ENCODE data around the gene POR. TPM values are rescaled to one million over a fixed set of nuclear protein-coding genes. Genes with fewer than 3 reads are reported as not detected.

POR gene
- 70.4 and 73.1 TPM in 2 replicates for total RNA-seq

DNA sequence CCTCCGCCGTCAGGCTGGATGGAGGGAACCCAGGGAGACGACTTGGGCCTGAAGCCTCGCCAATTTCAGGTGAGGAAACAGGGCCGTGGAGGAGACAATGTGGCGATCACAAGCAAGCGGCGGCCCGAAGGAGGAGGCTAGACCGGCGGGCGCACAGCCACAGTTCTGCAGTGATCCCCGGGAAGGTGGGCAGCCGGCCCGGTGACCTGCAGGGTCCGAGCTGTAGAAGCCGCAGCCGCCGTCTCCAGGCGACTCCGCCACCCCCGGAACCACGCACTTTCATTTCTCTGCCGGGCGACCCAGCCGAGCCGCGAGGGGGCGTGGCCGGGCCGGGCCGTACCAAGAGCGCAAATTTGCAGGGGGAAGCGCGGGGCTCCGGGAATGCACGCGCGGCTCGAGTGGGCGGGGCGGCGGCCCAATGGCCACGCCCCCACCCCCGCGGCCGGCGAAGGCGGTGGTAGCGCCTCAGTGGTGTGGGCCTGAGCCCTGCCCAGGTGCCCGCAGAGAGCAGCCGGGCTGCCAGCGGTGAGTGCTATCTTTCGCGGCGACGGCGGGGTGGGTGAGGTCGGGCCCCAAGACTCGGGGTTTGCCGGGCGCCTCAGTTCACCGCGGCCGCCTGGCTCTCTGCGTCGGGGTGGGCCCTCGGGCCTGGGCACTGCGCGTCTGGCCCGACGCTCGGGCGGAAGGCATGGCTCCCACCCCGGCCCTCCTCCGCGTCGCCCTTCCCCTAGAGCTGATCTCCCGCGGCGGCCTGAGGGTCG, at the start of gene POR:
TSS of gene POR (plus strand) at position 501 of the 761 bp plus-strand sequence. CDS start 38,847 bp downstream, outside the sequence.
- Histone ChIP-seq H2AFZ (ENCODE audit: low read length) (peak within 1 kb of the TSS; percentile 98), H3K9me3 (ENCODE audit: low read depth, low read length) (no peaks in the 10 kb centered on the region), H4K20me1 (ENCODE audit: insufficient read depth, low read length) (peaks cover 14% of the 10 kb centered on the region), H3K79me2 (ENCODE audit: insufficient read depth, low read length) (peaks cover 45% of the 10 kb centered on the region), H3K27me3 (ENCODE audit: insufficient read depth, low read length) (no peaks in the 10 kb centered on the region), H3K36me3 (ENCODE audit: insufficient read depth, low read length) (no peaks in the 10 kb centered on the region), H3K4me3 (ENCODE audit: insufficient read depth, low read length) (peak within 1 kb of the TSS; percentile 92), H3K4me1 (ENCODE audit: insufficient read depth, low read length) (peaks cover 9% of the 10 kb centered on the region), H3K27ac (ENCODE audit: low read depth, low read length) (peak within 1 kb of the TSS; percentile 81), H3K4me2 (ENCODE audit: insufficient read depth, low read length) (peak within 1 kb of the TSS; percentile 95)
- peak; percentile 99 for DNase-seq (ENCODE audit: insufficient read length, low spot score, missing footprints)
- TF ChIP-seq, protein P1, sequence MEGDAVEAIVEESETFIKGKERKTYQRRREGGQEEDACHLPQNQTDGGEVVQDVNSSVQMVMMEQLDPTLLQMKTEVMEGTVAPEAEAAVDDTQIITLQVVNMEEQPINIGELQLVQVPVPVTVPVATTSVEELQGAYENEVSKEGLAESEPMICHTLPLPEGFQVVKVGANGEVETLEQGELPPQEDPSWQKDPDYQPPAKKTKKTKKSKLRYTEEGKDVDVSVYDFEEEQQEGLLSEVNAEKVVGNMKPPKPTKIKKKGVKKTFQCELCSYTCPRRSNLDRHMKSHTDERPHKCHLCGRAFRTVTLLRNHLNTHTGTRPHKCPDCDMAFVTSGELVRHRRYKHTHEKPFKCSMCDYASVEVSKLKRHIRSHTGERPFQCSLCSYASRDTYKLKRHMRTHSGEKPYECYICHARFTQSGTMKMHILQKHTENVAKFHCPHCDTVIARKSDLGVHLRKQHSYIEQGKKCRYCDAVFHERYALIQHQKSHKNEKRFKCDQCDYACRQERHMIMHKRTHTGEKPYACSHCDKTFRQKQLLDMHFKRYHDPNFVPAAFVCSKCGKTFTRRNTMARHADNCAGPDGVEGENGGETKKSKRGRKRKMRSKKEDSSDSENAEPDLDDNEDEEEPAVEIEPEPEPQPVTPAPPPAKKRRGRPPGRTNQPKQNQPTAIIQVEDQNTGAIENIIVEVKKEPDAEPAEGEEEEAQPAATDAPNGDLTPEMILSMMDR (IDR thresholded peaks at IDR 0.05; ENCODE audit: extremely low read depth, low read depth, low read length), result no peak

DNA sequence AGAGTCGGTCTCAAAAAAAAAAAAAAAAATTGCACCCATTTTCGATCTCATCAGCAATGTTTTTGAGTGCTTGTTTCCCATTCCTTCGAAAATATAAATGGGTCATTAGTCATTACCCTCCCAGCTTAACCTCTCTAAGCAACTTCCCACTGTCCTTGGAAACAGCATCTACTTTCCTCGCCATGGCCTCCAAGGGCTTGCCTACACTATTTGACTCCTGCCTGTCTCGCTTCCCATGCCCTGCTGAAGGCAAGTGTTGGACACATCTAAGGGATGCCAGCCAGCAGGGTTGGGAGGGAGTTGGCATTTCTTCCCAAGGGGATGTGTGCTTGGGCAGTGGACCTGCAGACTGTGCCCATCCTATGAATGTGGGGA, 48.9 kb upstream of the POR start:
- no peak overlapping the region for H3K27ac ChIP-seq (ENCODE audit: low read depth, low read length)

DNA sequence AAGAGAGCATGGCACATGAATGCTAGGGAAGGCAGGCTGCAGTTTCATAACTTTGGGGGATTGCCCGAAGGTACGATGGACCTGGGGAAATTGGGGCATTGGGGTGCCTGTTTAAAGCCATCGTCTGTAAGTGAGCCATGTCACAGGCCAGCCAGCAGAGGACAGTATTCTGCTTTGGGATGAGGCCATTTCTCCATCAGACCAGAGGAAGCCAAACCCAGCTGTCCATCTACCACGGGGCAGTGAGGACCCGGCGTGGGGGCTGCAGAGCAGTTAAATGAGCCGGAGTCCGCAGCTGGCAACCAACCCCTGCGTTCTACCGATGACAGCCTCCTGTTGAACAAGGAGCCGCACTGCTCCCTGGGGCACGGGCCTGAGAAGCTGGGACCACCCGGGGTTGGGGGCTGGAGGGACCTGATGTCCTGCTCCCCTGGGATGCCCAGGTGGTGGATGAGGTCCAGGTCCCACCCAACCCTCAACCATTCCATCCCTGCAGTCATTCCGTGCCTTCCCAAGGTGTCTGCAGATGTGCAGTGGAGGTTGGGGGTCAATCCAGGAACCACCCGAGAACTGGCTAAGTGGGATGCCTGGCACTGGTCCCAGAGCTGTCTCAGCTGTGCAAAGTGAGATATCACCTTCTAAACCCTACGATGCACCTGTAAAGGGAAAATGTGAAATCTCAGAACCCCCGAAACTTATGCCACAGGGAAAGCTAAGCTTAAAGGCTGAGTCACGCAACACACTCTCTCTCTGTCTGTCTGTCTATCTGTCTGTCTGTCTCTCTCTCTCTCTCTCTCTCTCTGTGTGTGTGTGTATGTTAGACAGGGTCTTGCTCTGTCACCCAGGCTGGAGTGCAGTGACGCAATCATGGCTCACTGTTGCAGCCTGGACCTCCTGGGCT, 48.2 kb upstream of the POR start:
- Histone ChIP-seq H2AFZ (ENCODE audit: low read length) (peak overlapping the region; percentile 72), H3K4me1 (ENCODE audit: insufficient read depth, low read length) (peaks cover 13% of the 10 kb centered on the region)

More for the DNA sequence above, 48.9 kb upstream of the POR start:
- H3K36me3 ChIP-seq (ENCODE audit: insufficient read depth, low read length), result no peaks in the 10 kb centered on the region
- H3K79me2 ChIP-seq (ENCODE audit: insufficient read depth, low read length), result no peaks in the 10 kb centered on the region
- H3K4me3 ChIP-seq (ENCODE audit: insufficient read depth, low read length), result peak overlapping the region; percentile 43
- peak overlapping the region; percentile 72 for H2AFZ ChIP-seq (ENCODE audit: low read length)
- no peaks in the 10 kb centered on the region for H3K27me3 ChIP-seq (ENCODE audit: insufficient read depth, low read length)
- DNase-seq (ENCODE audit: insufficient read length, low spot score, missing footprints), result no peak
- H4K20me1 ChIP-seq (ENCODE audit: insufficient read depth, low read length), result no peaks in the 10 kb centered on the region
- peaks cover 13% of the 10 kb centered on the region for H3K4me1 ChIP-seq (ENCODE audit: insufficient read depth, low read length)
- TF ChIP-seq, protein P1 (IDR thresholded peaks at IDR 0.05; ENCODE audit: extremely low read depth, low read depth, low read length), result no peak
- peak overlapping the region; percentile 69 for H3K4me2 ChIP-seq (ENCODE audit: insufficient read depth, low read length)
- H3K9me3 ChIP-seq (ENCODE audit: low read depth, low read length), result no peaks in the 10 kb centered on the region

More for the DNA sequence above, 48.2 kb upstream of the POR start:
- DNase-seq (ENCODE audit: insufficient read length, low spot score, missing footprints), result peak; percentile 86
- H3K9me3 ChIP-seq (ENCODE audit: low read depth, low read length), result no peaks in the 10 kb centered on the region
- TF ChIP-seq, protein P1 (IDR thresholded peaks at IDR 0.05; ENCODE audit: extremely low read depth, low read depth, low read length), result peak; percentile 94
- H3K4me2 ChIP-seq (ENCODE audit: insufficient read depth, low read length), result peak overlapping the region; percentile 69
- no peaks in the 10 kb centered on the region for H4K20me1 ChIP-seq (ENCODE audit: insufficient read depth, low read length)
- peak overlapping the region; percentile 43 for H3K4me3 ChIP-seq (ENCODE audit: insufficient read depth, low read length)
- no peaks in the 10 kb centered on the region for H3K27me3 ChIP-seq (ENCODE audit: insufficient read depth, low read length)
- H3K79me2 ChIP-seq (ENCODE audit: insufficient read depth, low read length), result no peaks in the 10 kb centered on the region
- no peaks in the 10 kb centered on the region for H3K36me3 ChIP-seq (ENCODE audit: insufficient read depth, low read length)
- H3K27ac ChIP-seq (ENCODE audit: low read depth, low read length), result no peak overlapping the region

All from osteoblast (primary cell).